HFF-Myc (cell line): ENCODE data around the gene SRC.

Source experiments
- DNase-seq: peaks from one replicate; pipeline ENCODE4 v3.0.0-alpha.2; 2011; ENCODE audit warnings: low read depth; ENCODE audit errors: extremely low read depth
- H3K4me3 ChIP-seq: replicated peaks from 2 replicates; pipeline ENCODE4 v1.5.1; 2011; ENCODE audit warnings: low read depth, mild to moderate bottlenecking, control low read depth, low read length
- CTCF ChIP-seq: IDR thresholded peaks from 2 replicates; pipeline ENCODE4 v1.5.1; 2012; ENCODE audit warnings: mild to moderate bottlenecking, low read depth, low read length, control low read depth; ENCODE audit errors: missing control alignments

The SRC gene

GRCh38 chr20:37383229-37383989 lies 37.5 kb downstream of the SRC start:
- DNase-seq = no peak
- no peak for TF ChIP-seq CTCF
- H3K4me3 ChIP-seq = no peak overlapping the region

GRCh38 chr20:37384683-37385174 lies 38.8 kb downstream of the SRC start:
- TF ChIP-seq CTCF = peak; percentile 85
- no peak for DNase-seq
- peak overlapping the region; percentile 17 for H3K4me3 ChIP-seq

GRCh38 chr20:37385176-37385575 lies 39.2 kb downstream of the SRC start:
- no peak for DNase-seq
- H3K4me3 ChIP-seq = no peak overlapping the region
- no peak for TF ChIP-seq CTCF

- TF ChIP-seq CTCF = no peak
- DNase-seq = no peak
- no peak overlapping the region for H3K4me3 ChIP-seq
Measured at GRCh38 chr20:37385659-37386504, 39.9 kb downstream of the SRC start.

GRCh38 chr20:37386505-37387251 lies 40.7 kb downstream of the SRC start:
- TF ChIP-seq CTCF = no peak
- no peak for DNase-seq
- no peak overlapping the region for H3K4me3 ChIP-seq

GRCh38 chr20:37387519-37388269 lies 41.8 kb downstream of the SRC start:
- no peak overlapping the region for H3K4me3 ChIP-seq
- DNase-seq = no peak
- no peak for TF ChIP-seq CTCF
